HepG2 (cell line): Measurements from ENCODE around the gene SLC17A5. TPM values are rescaled to one million over a fixed set of nuclear protein-coding genes. Genes with fewer than 3 reads are reported as not detected.

Source experiments
- ATAC-seq: fragments of 200-7000 bp; cut with Tn5 transposase; 3 replicates; pipeline ENCODE4 v1.9.1; 2020; ENCODE audit warnings: mild to moderate bottlenecking, moderate library complexity
- BruUV-seq: library from RNA; stranded (reverse); fragments of 400-500 nt; replicated peaks from 2 replicates; lab custom pipeline; 2021; lab: Mats Ljungman, UMichigan
- CTCF ChIA-PET: fragments of 300-600 bp; formaldehyde crosslinking; extraction: SDS; loops from one replicate; lab custom pipeline; 2021; ENCODE audit warnings: low total read pairs, inconsistent platforms, low intra/inter-chr PET ratio; lab: Yijun Ruan, JAX
- POLR2A ChIA-PET: fragments of 350-600 bp; sonication (Branson Sonifier 250); formaldehyde crosslinking; loops from one replicate; lab custom pipeline; 2020; ENCODE audit warnings: antibody characterized with exemption, inconsistent platforms; lab: Yijun Ruan, JAX
- DNase-seq: peaks from one replicate; pipeline ENCODE4 v3.0.0-alpha.2; 2015; ENCODE audit warnings: low spot score
- FAIRE-seq: peaks from 3 replicates; lab custom pipeline; 2011; peaks lifted over from hg19 to GRCh38; lab: Jason Lieb, UNC
- H2AFZ ChIP-seq: one replicate; pipeline ENCODE4 v1.6.1; 2011; ENCODE audit warnings: low read length, inconsistent platforms
- H3K27ac ChIP-seq: fragments of 300-600 bp; 3 replicates; pipeline ENCODE4 v1.8.0; 2011; ENCODE audit warnings: mixed run types, mild to moderate bottlenecking, mixed read lengths, low read length, inconsistent platforms; ENCODE audit not compliant: insufficient read depth; ENCODE audit errors: extremely low read length
- H3K27me3 ChIP-seq, 2 experiments: fragments of 200-600 bp in 1 of 2; 2 replicates in 1 of 2; 3 replicates in 1 of 2; pipeline versions ENCODE4 v1.6.0 to v1.8.0; 2011; ENCODE audit warnings: low read length in 2 of 2, mild to moderate bottlenecking in 2 of 2, moderate library complexity in 2 of 2, inconsistent platforms in 1 of 2; ENCODE audit not compliant: insufficient read depth in 2 of 2, control insufficient read depth in 1 of 2
- H3K36me3 ChIP-seq, 2 experiments: fragments of 200-600 bp in 1 of 2; replicated peaks in 1 of 2; 2 replicates in 1 of 2; 3 replicates in 1 of 2; pipeline versions ENCODE4 v1.5.1 to v1.8.0; 2011; ENCODE audit warnings: low read length in 2 of 2, inconsistent platforms in 1 of 2; ENCODE audit not compliant: insufficient read depth in 2 of 2, control insufficient read depth in 1 of 2
- H3K4me1 ChIP-seq: 2 replicates; pipeline ENCODE4 v1.5.1; 2012; ENCODE audit warnings: low read length, inconsistent platforms; ENCODE audit not compliant: insufficient read depth
- H3K4me2 ChIP-seq: 2 replicates; pipeline ENCODE4 v1.6.0; 2011; ENCODE audit warnings: low read depth, low read length, inconsistent platforms
- H3K4me3 ChIP-seq, 3 experiments: fragments of 200-600 bp in 1 of 3; sonication (generic), shearing (Covaris generic) in 1 of 3; replicated peaks in 1 of 3; 2 replicates each; pipeline ENCODE4 v1.5.1; 2011 to 2016; ENCODE audit warnings: low read length in 3 of 3, inconsistent platforms in 2 of 3, low read depth in 2 of 3, mild to moderate bottlenecking in 2 of 3, control low read depth in 1 of 3, mixed read lengths in 1 of 3; ENCODE audit not compliant: insufficient read depth in 1 of 3
- H3K79me2 ChIP-seq: one replicate; pipeline ENCODE4 v1.6.1; 2011; ENCODE audit warnings: low read length, inconsistent platforms; ENCODE audit not compliant: insufficient read depth
- H3K9ac ChIP-seq: 2 replicates; pipeline ENCODE4 v1.6.0; 2011; ENCODE audit warnings: mild to moderate bottlenecking, low read depth, low read length, inconsistent platforms; ENCODE audit not compliant: insufficient read depth
- H3K9me3 ChIP-seq: 2 replicates; pipeline ENCODE4 v1.5.1; 2012; ENCODE audit warnings: mild to moderate bottlenecking, low read length
- H4K20me1 ChIP-seq: 2 replicates; pipeline ENCODE4 v1.6.0; 2011; ENCODE audit warnings: inconsistent platforms, mild to moderate bottlenecking, low read length, moderate library complexity; ENCODE audit not compliant: insufficient read depth
- ARID2 ChIP-seq: sonication (generic); formaldehyde crosslinking; IDR thresholded peaks from 2 replicates; pipeline ENCODE4 v1.8.1; 2022; ENCODE audit warnings: mild to moderate bottlenecking, missing genetic modification reagents, borderline replicate concordance
- FOXK2 ChIP-seq: fragments of 450-650 bp; IDR thresholded peaks from 2 replicates; pipeline ENCODE4 v1.6.1; 2016
- FOXP1 ChIP-seq, 2 experiments: fragments of 450-650 bp in 1 of 2; IDR thresholded peaks; 2 replicates each; pipeline ENCODE4 v1.6.1; 2017 to 2018; ENCODE audit warnings: antibody characterized with exemption in 1 of 2
- GABPA ChIP-seq, 2 experiments: IDR thresholded peaks; 2 replicates each; pipeline ENCODE4 v1.6.1; 2011 to 2016; ENCODE audit warnings: low read depth in 2 of 2, low read length in 1 of 2, missing biosample characterization in 1 of 2, missing genetic modification characterization in 1 of 2
- HCFC1 ChIP-seq: fragments of 150-350 bp; IDR thresholded peaks from 2 replicates; pipeline ENCODE4 v1.6.1; 2014; ENCODE audit warnings: low read depth, low read length
- MTA1 ChIP-seq: sonication (generic); formaldehyde crosslinking; IDR thresholded peaks from 2 replicates; pipeline ENCODE4 v1.4.0; 2020; ENCODE audit warnings: missing genetic modification reagents, mild to moderate bottlenecking, borderline replicate concordance
- REPIN1 ChIP-seq: sonication (generic); formaldehyde crosslinking; IDR thresholded peaks from 2 replicates; pipeline ENCODE4 v1.8.0; 2022; ENCODE audit warnings: missing genetic modification reagents, low read depth, mild to moderate bottlenecking, borderline replicate concordance
- SP4 ChIP-seq: sonication (generic); formaldehyde crosslinking; IDR thresholded peaks from 2 replicates; pipeline ENCODE4 v1.8.1; 2023; ENCODE audit warnings: mild to moderate bottlenecking, missing genetic modification reagents
- SP5 ChIP-seq: IDR thresholded peaks from 2 replicates; pipeline ENCODE4 v1.6.1; 2016; ENCODE audit warnings: low read depth, borderline replicate concordance
- ZFP36L2 ChIP-seq: sonication (generic); formaldehyde crosslinking; IDR thresholded peaks from 2 replicates; pipeline ENCODE4 v1.4.0; 2020; ENCODE audit warnings: missing genetic modification reagents
- ZNF546 ChIP-seq: sonication (generic); formaldehyde crosslinking; conservative IDR thresholded peaks from 2 replicates; pipeline ENCODE4 v1.8.1; 2023; ENCODE audit warnings: mild to moderate bottlenecking, missing genetic modification reagents
- ZNF569 ChIP-seq: sonication (generic); formaldehyde crosslinking; IDR thresholded peaks from 2 replicates; pipeline ENCODE4 v1.5.0; 2020; ENCODE audit warnings: mild to moderate bottlenecking, missing genetic modification reagents, moderate library complexity, borderline replicate concordance
- ZNF615 ChIP-seq: sonication (generic); formaldehyde crosslinking; IDR thresholded peaks from 2 replicates; pipeline ENCODE4 v1.5.0; 2020; ENCODE audit warnings: mild to moderate bottlenecking, missing genetic modification reagents, borderline replicate concordance
- WGBS: methylation state at CpG from one replicate; pipeline ENCODE4 v1.1.6; 2017; ENCODE audit warnings: low lambda C conversion rate; 5-methylcytosine and 5-hydroxymethylcytosine counted together
- in situ Hi-C: cut with HindIII; loops from 2 replicates; pipeline ENCODE4 v1.10.0; 2017; ENCODE audit warnings: low pct_unique_long_range_greater_than_20kb; ENCODE audit not compliant: extremely low pct_ligation_motif_present
- intact Hi-C: fragments of 100-400 bp; cut with micrococcal nuclease; formaldehyde crosslinking; loops from one replicate; pipeline ENCODE4 v1.10.0; 2022; ENCODE audit not compliant: unreplicated experiment
- polyA plus RNA-seq, 8 experiments: library from polyadenylated mRNA; depleted of rRNA in 3 of 8; stranded (reverse) in 7 of 8; unstranded in 1 of 8; fragments of >200 nt; fragmentation: Illumina TruSeq in 4 of 8; extraction: Trizol in 4 of 8; gene quantifications; 2 replicates each; pipeline versions ENCODE4 v1.2.1 to v1.2.3, GENCODE V29; 2011 to 2016; ENCODE audit warnings: low read depth in 4 of 8, missing spikeins in 1 of 8, mixed read lengths in 1 of 8; ENCODE audit not compliant: insufficient read depth in 1 of 8
- total RNA-seq, 5 experiments: library from RNA; depleted of rRNA; stranded (reverse); fragments of >200 nt; fragmentation: Illumina TruSeq; extraction: Trizol; gene quantifications; 2 replicates each; pipeline ENCODE4 v1.2.3, GENCODE V29; 2016; ENCODE audit warnings: low read depth in 1 of 5
- TF ChIP-seq, protein P1 (sequence below): IDR thresholded peaks from 2 replicates; pipeline ENCODE4 v1.4.0; 2020; ENCODE audit warnings: mild to moderate bottlenecking, missing genetic modification reagents

Gene SLC17A5
- total and polyA plus RNA-seq, 2 of the 13 experiments (the other 11 are each of a cell fraction or from before 2014, with no cell fraction given): 18.3 to 20.5 TPM

GRCh38 chr6:73642530-73642929 lies 11.3 kb downstream of the SLC17A5 start:
- H4K20me1 ChIP-seq: no peaks in the 10 kb centered on the region
- intact Hi-C loops: no loop called here
- no peaks in the 10 kb centered on the region; a peak in 1 of 5 replicates for H3K27me3 ChIP-seq
- no peak overlapping the region for H3K9ac ChIP-seq
- no peak overlapping the region for H2AFZ ChIP-seq
- H3K79me2 ChIP-seq: no peaks in the 10 kb centered on the region
- no peak overlapping the region for H3K27ac ChIP-seq
- H3K36me3 ChIP-seq: no peaks in the 10 kb centered on the region; a peak in 1 of 5 replicates
- FAIRE-seq (no peak), ATAC-seq (no peak), DNase-seq (no peak)
- in situ Hi-C loops: no loop called here
- no peak overlapping the region for H3K4me2 ChIP-seq
- no peak overlapping the region for H3K4me3 ChIP-seq
- WGBS: 96% methylated on average over 2 of the region's 2 CpGs
- H3K9me3 ChIP-seq: no peaks in the 10 kb centered on the region
- no peak for TF ChIP-seq ARID2 (CRISPR knock-in tag)
- no peak for TF ChIP-seq FOXK2
- TF ChIP-seq, protein P1, sequence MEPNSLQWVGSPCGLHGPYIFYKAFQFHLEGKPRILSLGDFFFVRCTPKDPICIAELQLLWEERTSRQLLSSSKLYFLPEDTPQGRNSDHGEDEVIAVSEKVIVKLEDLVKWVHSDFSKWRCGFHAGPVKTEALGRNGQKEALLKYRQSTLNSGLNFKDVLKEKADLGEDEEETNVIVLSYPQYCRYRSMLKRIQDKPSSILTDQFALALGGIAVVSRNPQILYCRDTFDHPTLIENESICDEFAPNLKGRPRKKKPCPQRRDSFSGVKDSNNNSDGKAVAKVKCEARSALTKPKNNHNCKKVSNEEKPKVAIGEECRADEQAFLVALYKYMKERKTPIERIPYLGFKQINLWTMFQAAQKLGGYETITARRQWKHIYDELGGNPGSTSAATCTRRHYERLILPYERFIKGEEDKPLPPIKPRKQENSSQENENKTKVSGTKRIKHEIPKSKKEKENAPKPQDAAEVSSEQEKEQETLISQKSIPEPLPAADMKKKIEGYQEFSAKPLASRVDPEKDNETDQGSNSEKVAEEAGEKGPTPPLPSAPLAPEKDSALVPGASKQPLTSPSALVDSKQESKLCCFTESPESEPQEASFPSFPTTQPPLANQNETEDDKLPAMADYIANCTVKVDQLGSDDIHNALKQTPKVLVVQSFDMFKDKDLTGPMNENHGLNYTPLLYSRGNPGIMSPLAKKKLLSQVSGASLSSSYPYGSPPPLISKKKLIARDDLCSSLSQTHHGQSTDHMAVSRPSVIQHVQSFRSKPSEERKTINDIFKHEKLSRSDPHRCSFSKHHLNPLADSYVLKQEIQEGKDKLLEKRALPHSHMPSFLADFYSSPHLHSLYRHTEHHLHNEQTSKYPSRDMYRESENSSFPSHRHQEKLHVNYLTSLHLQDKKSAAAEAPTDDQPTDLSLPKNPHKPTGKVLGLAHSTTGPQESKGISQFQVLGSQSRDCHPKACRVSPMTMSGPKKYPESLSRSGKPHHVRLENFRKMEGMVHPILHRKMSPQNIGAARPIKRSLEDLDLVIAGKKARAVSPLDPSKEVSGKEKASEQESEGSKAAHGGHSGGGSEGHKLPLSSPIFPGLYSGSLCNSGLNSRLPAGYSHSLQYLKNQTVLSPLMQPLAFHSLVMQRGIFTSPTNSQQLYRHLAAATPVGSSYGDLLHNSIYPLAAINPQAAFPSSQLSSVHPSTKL (CRISPR knock-in tag): no peak
- TF ChIP-seq SP5 (CRISPR knock-in tag): no peak
- no peak for TF ChIP-seq REPIN1 (CRISPR knock-in tag)
- no peak for TF ChIP-seq ZNF546 (CRISPR knock-in tag)
- TF ChIP-seq FOXP1 (IDR thresholded peaks at IDR 0.05): no peak
- no peak for TF ChIP-seq FOXP1 (CRISPR knock-in tag; IDR thresholded peaks at IDR 0.05)
- TF ChIP-seq GABPA (IDR thresholded peaks at IDR 0.05; ENCODE audit: low read depth, low read length): no peak
- TF ChIP-seq GABPA (CRISPR knock-in tag; IDR thresholded peaks at IDR 0.05; ENCODE audit: low read depth): no peak
- TF ChIP-seq ZNF569 (CRISPR knock-in tag): no peak
- TF ChIP-seq HCFC1: no peak
- TF ChIP-seq SP4 (CRISPR knock-in tag): no peak
- TF ChIP-seq MTA1 (CRISPR knock-in tag): no peak
- TF ChIP-seq ZNF615 (CRISPR knock-in tag): no peak
- no peak for TF ChIP-seq ZFP36L2 (CRISPR knock-in tag)
- no peaks in the 10 kb centered on the region for H3K4me1 ChIP-seq
- CTCF ChIA-PET: no interaction called here
- BruUV-seq: no TSS peak
- POLR2A ChIA-PET: no interaction called here
